ENCODE results near the gene GALNT10. TPM values are rescaled to one million over a fixed set of nuclear protein-coding genes. Genes with fewer than 3 reads are reported as not detected.

The GALNT10 gene
- total RNA-seq, 1 donor from 2014 or later, result 20.6 TPM

DNA sequence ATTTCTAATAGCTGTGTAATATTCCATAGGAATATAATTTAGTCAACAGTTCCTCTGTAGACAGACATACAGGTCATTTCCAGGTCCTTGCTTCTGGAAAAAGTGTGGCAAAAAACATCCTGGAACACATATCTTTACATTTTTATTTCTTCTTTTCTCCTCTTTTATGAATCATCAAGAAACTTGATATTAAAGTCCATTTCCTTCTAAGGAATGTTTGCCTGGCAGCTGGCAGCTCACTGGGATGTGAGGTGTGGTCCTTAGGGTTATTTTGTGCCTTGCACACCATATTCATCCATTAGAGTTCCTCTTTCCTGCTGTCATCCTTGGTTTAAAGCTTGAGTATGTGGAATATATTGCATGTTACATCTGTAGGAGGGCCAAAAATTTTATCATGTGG is 122.0 kb downstream of the GALNT10 start:
- Mint-ChIP-seq H3K27ac (no peak overlapping the region), H3K4me1 (ENCODE audit: low read depth) (peaks cover 4% of the 10 kb centered on the region), H3K36me3 (ENCODE audit: insufficient read depth) (no peaks in the 10 kb centered on the region), H3K9me3 (ENCODE audit: low read depth) (no peaks in the 10 kb centered on the region), H3K27me3 (no peaks in the 10 kb centered on the region), H3K4me3 (ENCODE audit: low read depth) (no peak overlapping the region)
- no peak for DNase-seq (ENCODE audit: low spot score, unreplicated experiment)
- TF ChIP-seq, protein P1, sequence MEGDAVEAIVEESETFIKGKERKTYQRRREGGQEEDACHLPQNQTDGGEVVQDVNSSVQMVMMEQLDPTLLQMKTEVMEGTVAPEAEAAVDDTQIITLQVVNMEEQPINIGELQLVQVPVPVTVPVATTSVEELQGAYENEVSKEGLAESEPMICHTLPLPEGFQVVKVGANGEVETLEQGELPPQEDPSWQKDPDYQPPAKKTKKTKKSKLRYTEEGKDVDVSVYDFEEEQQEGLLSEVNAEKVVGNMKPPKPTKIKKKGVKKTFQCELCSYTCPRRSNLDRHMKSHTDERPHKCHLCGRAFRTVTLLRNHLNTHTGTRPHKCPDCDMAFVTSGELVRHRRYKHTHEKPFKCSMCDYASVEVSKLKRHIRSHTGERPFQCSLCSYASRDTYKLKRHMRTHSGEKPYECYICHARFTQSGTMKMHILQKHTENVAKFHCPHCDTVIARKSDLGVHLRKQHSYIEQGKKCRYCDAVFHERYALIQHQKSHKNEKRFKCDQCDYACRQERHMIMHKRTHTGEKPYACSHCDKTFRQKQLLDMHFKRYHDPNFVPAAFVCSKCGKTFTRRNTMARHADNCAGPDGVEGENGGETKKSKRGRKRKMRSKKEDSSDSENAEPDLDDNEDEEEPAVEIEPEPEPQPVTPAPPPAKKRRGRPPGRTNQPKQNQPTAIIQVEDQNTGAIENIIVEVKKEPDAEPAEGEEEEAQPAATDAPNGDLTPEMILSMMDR (IDR thresholded peaks at IDR 0.05; ENCODE audit: unreplicated experiment), result no peak

GRCh38 chr5:154313360-154314017 is 123.0 kb downstream of the GALNT10 start:
- H3K9me3 Mint-ChIP-seq (ENCODE audit: low read depth), result no peaks in the 10 kb centered on the region
- no peaks in the 10 kb centered on the region for H3K36me3 Mint-ChIP-seq (ENCODE audit: insufficient read depth)
- no peak for DNase-seq (ENCODE audit: low spot score, unreplicated experiment)
- peaks cover 4% of the 10 kb centered on the region for H3K4me1 Mint-ChIP-seq (ENCODE audit: low read depth)
- H3K4me3 Mint-ChIP-seq (ENCODE audit: low read depth), result no peak overlapping the region
- TF ChIP-seq, protein P1 (IDR thresholded peaks at IDR 0.05; ENCODE audit: unreplicated experiment), result no peak
- no peak overlapping the region for H3K27ac Mint-ChIP-seq
- no peaks in the 10 kb centered on the region for H3K27me3 Mint-ChIP-seq

DNA sequence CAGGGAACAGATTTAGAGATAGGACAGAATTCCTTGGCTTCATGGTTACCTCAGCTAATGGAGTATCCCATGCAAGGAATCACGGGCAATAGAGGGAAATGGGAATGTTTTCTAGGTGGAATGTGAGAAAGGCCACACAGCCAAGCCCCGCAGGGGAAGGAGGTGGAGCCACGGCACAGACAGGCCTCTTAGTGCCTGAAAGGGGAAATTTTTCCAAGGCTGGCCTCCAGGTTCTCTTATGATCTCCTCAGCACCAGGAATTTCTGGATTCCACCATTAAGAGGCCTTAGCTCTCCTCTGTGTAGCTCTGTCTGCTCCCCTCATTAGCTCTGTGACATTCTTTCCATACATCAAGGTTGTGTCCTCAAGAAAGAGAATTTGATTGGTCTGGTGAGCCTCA is 124.7 kb downstream of the GALNT10 start:
- no peaks in the 10 kb centered on the region for H3K9me3 Mint-ChIP-seq (ENCODE audit: low read depth)
- no peaks in the 10 kb centered on the region for H3K27me3 Mint-ChIP-seq
- TF ChIP-seq, protein P1 (IDR thresholded peaks at IDR 0.05; ENCODE audit: unreplicated experiment), result no peak
- H3K27ac Mint-ChIP-seq, result no peak overlapping the region
- no peak for DNase-seq (ENCODE audit: low spot score, unreplicated experiment)
- no peak overlapping the region for H3K4me3 Mint-ChIP-seq (ENCODE audit: low read depth)
- peaks cover 5% of the 10 kb centered on the region for H3K4me1 Mint-ChIP-seq (ENCODE audit: low read depth)
- H3K36me3 Mint-ChIP-seq (ENCODE audit: insufficient read depth), result no peaks in the 10 kb centered on the region

GRCh38 chr5:154315756-154316155 is 125.2 kb downstream of the GALNT10 start:
- TF ChIP-seq, protein P1 (IDR thresholded peaks at IDR 0.05; ENCODE audit: unreplicated experiment), result no peak
- Mint-ChIP-seq H3K36me3 (ENCODE audit: insufficient read depth) (no peaks in the 10 kb centered on the region), H3K27me3 (no peaks in the 10 kb centered on the region)

DNA sequence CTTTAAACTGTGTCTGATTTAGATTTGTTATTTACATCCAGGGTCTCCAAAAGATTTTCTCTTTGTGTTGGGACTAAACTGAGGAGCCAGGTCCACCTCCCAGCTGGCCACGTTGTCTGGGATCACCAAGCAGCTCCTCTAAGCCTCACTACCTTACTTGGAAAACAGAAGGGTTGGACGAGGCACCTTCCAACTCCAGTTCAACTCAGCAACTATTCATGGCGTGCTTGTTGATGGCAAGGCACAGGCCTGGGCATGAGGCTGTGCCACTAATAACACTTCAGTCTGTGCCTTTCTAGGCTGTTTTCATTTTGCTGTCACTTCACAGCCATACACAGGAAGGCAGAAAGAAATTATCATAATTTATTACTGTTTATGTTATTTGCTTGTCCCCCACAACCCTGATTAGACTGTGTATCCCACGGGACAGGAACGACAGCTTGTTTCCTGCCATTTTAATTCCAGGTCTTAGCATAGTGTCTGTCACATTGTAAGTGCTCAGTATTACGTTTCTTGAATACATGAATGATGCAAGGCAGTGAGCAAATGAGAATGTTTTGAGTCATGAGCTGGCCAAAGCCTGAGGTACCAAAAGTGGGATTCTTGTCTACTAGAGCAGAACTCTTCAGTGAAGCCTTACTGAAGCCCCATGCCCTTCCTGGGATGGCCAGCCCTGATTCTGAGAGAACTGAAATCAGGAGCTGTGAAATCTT is 125.8 kb downstream of the GALNT10 start:
- Mint-ChIP-seq H3K4me1 (ENCODE audit: low read depth) (peaks cover 5% of the 10 kb centered on the region), H3K36me3 (ENCODE audit: insufficient read depth) (no peaks in the 10 kb centered on the region), H3K4me3 (ENCODE audit: low read depth) (no peak overlapping the region), H3K9me3 (ENCODE audit: low read depth) (no peaks in the 10 kb centered on the region), H3K27ac (no peak overlapping the region), H3K27me3 (no peaks in the 10 kb centered on the region)
- DNase-seq (ENCODE audit: low spot score, unreplicated experiment), result no peak
- TF ChIP-seq, protein P1 (IDR thresholded peaks at IDR 0.05; ENCODE audit: unreplicated experiment), result no peak

More at GRCh38 chr5:154315756-154316155, 125.2 kb downstream of the GALNT10 start:
- H3K4me3 Mint-ChIP-seq (ENCODE audit: low read depth), result no peak overlapping the region
- no peaks in the 10 kb centered on the region for H3K9me3 Mint-ChIP-seq (ENCODE audit: low read depth)
- no peak for DNase-seq (ENCODE audit: low spot score, unreplicated experiment)
- peaks cover 5% of the 10 kb centered on the region for H3K4me1 Mint-ChIP-seq (ENCODE audit: low read depth)
- H3K27ac Mint-ChIP-seq, result no peak overlapping the region

Data from progenitor cell of endocrine pancreas (in vitro differentiated cells).